Gastroesophageal sphincter (tissue), 3 donors: ENCODE results near the gene STK32C.

Experiments used
- POLR2AphosphoS5 ChIP-seq: sonication (generic); formaldehyde crosslinking; IDR thresholded peaks from one replicate; pipeline ENCODE4 v1.6.1; 2017; ENCODE audit warnings: antibody characterized with exemption
- TF ChIP-seq, protein P1 (sequence below), 4 experiments: fragments of 200-600 bp in 2 of 4; fragments of 450-650 bp in 2 of 4; sonication (generic) in 1 of 4; IDR thresholded peaks; one replicate each; pipeline ENCODE4 v1.5.1; 2017 to 2019; ENCODE audit warnings: antibody characterized with exemption in 4 of 4, mild to moderate bottlenecking in 2 of 4, moderate library complexity in 2 of 4

DNA sequence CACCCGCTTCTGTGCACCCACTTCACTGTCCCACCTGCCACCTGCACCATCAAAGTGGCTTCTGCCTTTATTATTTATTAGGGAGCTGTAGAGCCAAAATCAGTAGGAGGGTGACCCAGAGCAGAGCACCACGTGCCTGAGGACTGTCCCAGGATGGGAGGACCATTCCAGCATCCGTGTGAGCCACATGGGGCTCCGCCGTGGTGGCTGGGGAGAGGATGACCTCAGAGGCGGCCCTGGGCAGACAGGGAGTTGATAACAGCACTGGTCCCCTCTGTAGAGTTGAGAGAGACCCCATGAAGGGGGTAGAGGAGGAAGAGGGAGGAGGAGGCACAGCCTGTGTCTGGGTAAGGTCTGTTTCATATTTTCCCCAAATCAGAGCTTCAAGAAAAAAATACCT, 129.7 kb downstream of the STK32C start:
- TF ChIP-seq, protein P1, sequence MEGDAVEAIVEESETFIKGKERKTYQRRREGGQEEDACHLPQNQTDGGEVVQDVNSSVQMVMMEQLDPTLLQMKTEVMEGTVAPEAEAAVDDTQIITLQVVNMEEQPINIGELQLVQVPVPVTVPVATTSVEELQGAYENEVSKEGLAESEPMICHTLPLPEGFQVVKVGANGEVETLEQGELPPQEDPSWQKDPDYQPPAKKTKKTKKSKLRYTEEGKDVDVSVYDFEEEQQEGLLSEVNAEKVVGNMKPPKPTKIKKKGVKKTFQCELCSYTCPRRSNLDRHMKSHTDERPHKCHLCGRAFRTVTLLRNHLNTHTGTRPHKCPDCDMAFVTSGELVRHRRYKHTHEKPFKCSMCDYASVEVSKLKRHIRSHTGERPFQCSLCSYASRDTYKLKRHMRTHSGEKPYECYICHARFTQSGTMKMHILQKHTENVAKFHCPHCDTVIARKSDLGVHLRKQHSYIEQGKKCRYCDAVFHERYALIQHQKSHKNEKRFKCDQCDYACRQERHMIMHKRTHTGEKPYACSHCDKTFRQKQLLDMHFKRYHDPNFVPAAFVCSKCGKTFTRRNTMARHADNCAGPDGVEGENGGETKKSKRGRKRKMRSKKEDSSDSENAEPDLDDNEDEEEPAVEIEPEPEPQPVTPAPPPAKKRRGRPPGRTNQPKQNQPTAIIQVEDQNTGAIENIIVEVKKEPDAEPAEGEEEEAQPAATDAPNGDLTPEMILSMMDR (IDR thresholded peaks at IDR 0.05) = no peak
- TF ChIP-seq POLR2AphosphoS5 = no peak
